Fibroblast of villous mesenchyme (primary cell): Measurements from ENCODE around the gene CCL15. TPM values are rescaled to one million over a fixed set of nuclear protein-coding genes. Genes with fewer than 3 reads are reported as not detected.

Source experiments
- DNase-seq: peaks from one replicate; pipeline ENCODE4 v3.0.0-alpha.2; 2010; ENCODE audit warnings: low read depth
- H3K4me3 ChIP-seq: 2 replicates; pipeline ENCODE4 v1.5.1; 2011; ENCODE audit warnings: low read depth, mild to moderate bottlenecking, low read length
- CTCF ChIP-seq: IDR thresholded peaks from 2 replicates; pipeline ENCODE4 v1.5.1; 2012; ENCODE audit warnings: low read depth, mild to moderate bottlenecking, low read length; ENCODE audit not compliant: insufficient read depth
- total RNA-seq: library from RNA; depleted of rRNA; stranded (reverse); fragments of >200 nt; gene quantifications from 2 replicates; pipeline ENCODE4 v1.2.3, GENCODE V29; 2012

The CCL15 gene
- total RNA-seq, 1 donor, result not detected

- no peak for TF ChIP-seq CTCF
- no peak for DNase-seq
- no peak overlapping the region for H3K4me3 ChIP-seq
Observed at GRCh38 chr17:35981908-35982330, 19.4 kb downstream of the CCL15 start.

GRCh38 chr17:35981246-35981645, 20.1 kb downstream of the CCL15 start, which contains the start of gene CCL16:
Gene CCL16, minus strand, starts transcription at chr17:35981497. Its CDS starts 77 bp downstream, at chr17:35981420.
- TF ChIP-seq CTCF, result no peak
- no peak for DNase-seq
- H3K4me3 ChIP-seq, result no peak within 1 kb of the TSS

- TF ChIP-seq CTCF, result no peak
- DNase-seq, result no peak
- no peak overlapping the region for H3K4me3 ChIP-seq
Observed at GRCh38 chr17:35978346-35978745, 23.0 kb downstream of the CCL15 start.

- no peak overlapping the region for H3K4me3 ChIP-seq
- TF ChIP-seq CTCF, result no peak
- no peak for DNase-seq
Observed at GRCh38 chr17:35977509-35977908, 23.8 kb downstream of the CCL15 start.

- no peak for DNase-seq
- no peak overlapping the region for H3K4me3 ChIP-seq
- TF ChIP-seq CTCF, result no peak
Observed at GRCh38 chr17:35973333-35974260, 27.8 kb downstream of the CCL15 start.

- no peak for TF ChIP-seq CTCF
Observed at GRCh38 chr17:35972945-35973332, 28.4 kb downstream of the CCL15 start.

More at GRCh38 chr17:35972945-35973332, 28.4 kb downstream of the CCL15 start:
- DNase-seq, result no peak
- H3K4me3 ChIP-seq, result no peak overlapping the region
